Lower leg skin (tissue), 3 donors: ENCODE measurements around the gene C1QL1.

Source experiments
- CTCF ChIP-seq, 3 donors: fragments of 450-650 bp; IDR thresholded peaks; one replicate each; pipeline ENCODE4 v1.5.1; 2016; ENCODE audit warnings: antibody characterized with exemption in 3 of 3, mild to moderate bottlenecking in 3 of 3, moderate library complexity in 2 of 3
- POLR2A ChIP-seq, 2 donors: fragments of 450-650 bp; IDR thresholded peaks; one replicate each; pipeline ENCODE4 v1.6.1; 2016 to 2017; ENCODE audit warnings: antibody characterized with exemption in 2 of 2, mild to moderate bottlenecking in 1 of 2, moderate library complexity in 1 of 2

- TF ChIP-seq CTCF (IDR thresholded peaks at IDR 0.05) (no peak), POLR2A (IDR thresholded peaks at IDR 0.05) (no peak)
Observed at GRCh38 chr17:44915321-44915726, 52.8 kb downstream of the C1QL1 start, which contains the start of gene GFAP.
